Smooth muscle cell (in vitro differentiated cells): Measurements from ENCODE around the gene NLGN1. TPM values are rescaled to one million over a fixed set of nuclear protein-coding genes. Genes with fewer than 3 reads are reported as not detected.

Experiments
- DNase-seq: peaks from one replicate; lab custom pipeline; 2025; ENCODE audit not compliant: unreplicated experiment; lab: John Stamatoyannopoulos, UW
- H2AFZ ChIP-seq: fragments of 200-600 bp; sonication (generic); 2 replicates; pipeline ENCODE4 v1.6.0; 2016; ENCODE audit warnings: antibody characterized with exemption, low read depth, mild to moderate bottlenecking
- H3F3A ChIP-seq: fragments of 200-600 bp; sonication (generic); 2 replicates; pipeline ENCODE4 v1.6.0; 2017; ENCODE audit warnings: antibody characterized with exemption, low read depth
- H3K27ac ChIP-seq: fragments of 200-600 bp; sonication (generic); 2 replicates; pipeline ENCODE4 v1.5.1; 2016; ENCODE audit warnings: low read depth, mild to moderate bottlenecking
- H3K27me3 ChIP-seq: fragments of 200-600 bp; sonication (generic); 2 replicates; pipeline ENCODE4 v1.6.1; 2016; ENCODE audit warnings: low read depth, mild to moderate bottlenecking
- H3K36me3 ChIP-seq: fragments of 200-600 bp; sonication (generic); 2 replicates; pipeline ENCODE4 v1.5.1; 2016; ENCODE audit warnings: low read depth
- H3K4me1 ChIP-seq: fragments of 200-600 bp; sonication (generic); 2 replicates; pipeline ENCODE4 v1.5.1; 2016; ENCODE audit warnings: low read depth
- H3K4me2 ChIP-seq: fragments of 200-600 bp; sonication (generic); 2 replicates; pipeline ENCODE4 v1.6.0; 2016; ENCODE audit warnings: mild to moderate bottlenecking
- H3K4me3 ChIP-seq: fragments of 200-600 bp; sonication (generic); 2 replicates; pipeline ENCODE4 v1.5.1; 2016; ENCODE audit warnings: mild to moderate bottlenecking
- H3K79me2 ChIP-seq: fragments of 200-600 bp; sonication (generic); 2 replicates; pipeline ENCODE4 v1.6.0; 2016; ENCODE audit warnings: low read depth, mild to moderate bottlenecking
- H3K9ac ChIP-seq: fragments of 200-600 bp; sonication (generic); 2 replicates; pipeline ENCODE4 v1.6.0; 2016; ENCODE audit warnings: low read depth
- H3K9me3 ChIP-seq: fragments of 200-600 bp; sonication (generic); replicated peaks from 2 replicates; pipeline ENCODE4 v1.5.1; 2016; ENCODE audit warnings: low read depth
- H4K20me1 ChIP-seq: fragments of 200-600 bp; sonication (generic); 2 replicates; pipeline ENCODE4 v1.6.0; 2016; ENCODE audit warnings: low read depth
- CTCF ChIP-seq: fragments of 200-600 bp; sonication (generic); IDR thresholded peaks from 2 replicates; pipeline ENCODE4 v1.5.1; 2017; ENCODE audit warnings: borderline replicate concordance, mild to moderate bottlenecking, antibody characterized with exemption; ENCODE audit not compliant: insufficient read depth, poor library complexity, severe bottlenecking
- WGBS: methylation state at CpG from one replicate; pipeline ENCODE4 v1.1.7; 2016; ENCODE audit warnings: low lambda C conversion rate; 5-methylcytosine and 5-hydroxymethylcytosine counted together
- polyA plus RNA-seq: library from polyadenylated mRNA; unstranded; fragments of >200 nt; fragmentation: Nextera tagmentation; extraction: Ambion mirVana; gene quantifications from 2 replicates; pipeline ENCODE4 v1.2.1, GENCODE V29; 2016
- total RNA-seq: library from RNA; depleted of rRNA; stranded (reverse); fragments of >200 nt; gene quantifications from 2 replicates; pipeline ENCODE4 v1.2.3, GENCODE V29; 2014

Gene NLGN1
- total and polyA plus RNA-seq, 2 experiments from 2014 or later, result 0.04 TPM; not detected in 1

DNA sequence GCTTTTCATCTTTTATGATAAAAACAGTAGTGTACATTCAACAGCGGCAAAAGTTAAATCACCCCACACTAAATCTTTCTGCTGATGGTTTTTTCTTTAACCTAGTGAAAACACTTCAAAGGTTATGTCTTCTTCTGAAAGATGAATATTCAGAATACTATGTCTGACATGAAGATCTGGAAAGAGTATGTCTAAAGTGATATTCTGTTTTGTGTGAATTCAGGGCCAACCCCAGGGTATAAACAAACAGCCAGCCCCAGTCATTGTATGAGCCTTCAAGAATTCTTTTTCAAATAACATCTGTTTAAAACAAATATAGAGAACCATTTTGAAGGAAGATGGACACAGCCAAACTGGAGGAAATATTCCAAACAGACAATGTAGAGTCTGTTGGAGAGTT, 880.5 kb downstream of the NLGN1 start:
- H3K9ac ChIP-seq, result no peak overlapping the region
- no peak overlapping the region for H3K27ac ChIP-seq
- H3K79me2 ChIP-seq, result no peaks in the 10 kb centered on the region
- H3K27me3 ChIP-seq, result no peaks in the 10 kb centered on the region
- no peak overlapping the region for H2AFZ ChIP-seq
- TF ChIP-seq CTCF, result no peak
- no peaks in the 10 kb centered on the region for H3K9me3 ChIP-seq
- no peak overlapping the region for H3K4me2 ChIP-seq
- no peaks in the 10 kb centered on the region for H3F3A ChIP-seq
- no peaks in the 10 kb centered on the region for H3K4me1 ChIP-seq
- no peak for DNase-seq
- no peaks in the 10 kb centered on the region for H3K36me3 ChIP-seq
- H4K20me1 ChIP-seq, result no peaks in the 10 kb centered on the region
- no peak overlapping the region for H3K4me3 ChIP-seq
- 93% methylated on average over 1 of the region's 1 CpG for WGBS

DNA sequence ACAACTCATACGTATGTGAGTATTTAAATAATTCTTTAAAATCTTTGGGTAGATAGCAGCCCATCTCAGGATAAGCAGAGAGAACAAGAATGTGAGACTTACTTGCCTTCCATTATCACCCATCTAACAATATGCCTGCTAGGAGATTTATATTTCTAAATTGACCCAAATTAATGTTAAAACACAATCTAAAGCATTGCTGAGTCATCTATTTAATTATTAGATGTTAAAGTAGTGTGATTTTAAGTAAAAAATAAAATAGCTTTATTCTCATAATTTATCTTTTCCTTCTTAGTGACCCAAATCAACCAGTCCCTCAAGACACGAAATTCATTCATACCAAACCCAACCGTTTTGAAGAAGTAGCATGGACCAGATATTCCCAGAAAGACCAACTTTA, 882.6 kb downstream of the NLGN1 start:
- Histone ChIP-seq H3K9ac (no peak overlapping the region), H3K9me3 (no peaks in the 10 kb centered on the region), H3K36me3 (no peaks in the 10 kb centered on the region), H3K4me3 (no peak overlapping the region), H3F3A (no peaks in the 10 kb centered on the region), H3K4me2 (no peak overlapping the region), H3K4me1 (no peaks in the 10 kb centered on the region), H2AFZ (no peak overlapping the region), H4K20me1 (no peaks in the 10 kb centered on the region), H3K27ac (no peak overlapping the region), H3K79me2 (no peaks in the 10 kb centered on the region), H3K27me3 (no peaks in the 10 kb centered on the region)
- 95% methylated on average over 3 of the region's 3 CpGs for WGBS
- DNase-seq, result no peak
- TF ChIP-seq CTCF, result no peak

DNA sequence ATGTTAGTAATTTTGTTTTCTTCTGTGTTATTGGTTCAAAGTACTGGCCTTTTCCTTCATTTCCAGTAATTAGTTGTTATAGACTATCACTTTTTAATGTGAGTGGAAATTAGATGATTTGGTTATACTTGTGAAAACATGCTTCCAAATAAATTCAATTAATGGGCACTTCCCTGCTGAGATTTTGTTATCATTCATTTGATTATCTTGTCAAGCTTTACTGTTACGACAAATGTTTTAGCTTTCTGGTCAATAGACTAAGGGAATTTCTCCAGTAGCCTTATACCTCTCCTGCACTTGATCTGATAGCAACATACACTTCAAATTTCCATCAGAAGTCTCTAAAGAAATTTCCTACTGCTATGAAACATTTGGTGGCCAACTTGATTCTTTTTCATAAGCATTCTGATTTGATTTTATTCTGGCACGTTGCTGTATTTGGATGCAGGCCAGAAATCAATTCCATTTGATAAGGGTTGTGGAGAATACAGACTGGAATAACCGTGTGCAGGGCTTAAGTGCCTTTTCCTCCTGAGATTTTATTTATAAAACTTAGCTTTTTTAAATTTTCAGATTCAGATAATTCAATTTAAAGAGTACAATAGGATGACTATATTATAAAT, 887.8 kb downstream of the NLGN1 start:
- no peaks in the 10 kb centered on the region for H3K79me2 ChIP-seq
- H4K20me1 ChIP-seq, result no peaks in the 10 kb centered on the region
- H3K9me3 ChIP-seq, result no peaks in the 10 kb centered on the region
- no peak overlapping the region for H3K4me3 ChIP-seq
- WGBS, result 84% methylated on average over 3 of the region's 3 CpGs
- no peak overlapping the region for H2AFZ ChIP-seq
- no peaks in the 10 kb centered on the region for H3K36me3 ChIP-seq
- H3K4me1 ChIP-seq, result no peaks in the 10 kb centered on the region
- no peak overlapping the region for H3K4me2 ChIP-seq
- H3K27ac ChIP-seq, result no peak overlapping the region
- no peak overlapping the region for H3K9ac ChIP-seq
- no peaks in the 10 kb centered on the region for H3K27me3 ChIP-seq
- no peak for DNase-seq
- no peak for TF ChIP-seq CTCF
- no peaks in the 10 kb centered on the region for H3F3A ChIP-seq

DNA sequence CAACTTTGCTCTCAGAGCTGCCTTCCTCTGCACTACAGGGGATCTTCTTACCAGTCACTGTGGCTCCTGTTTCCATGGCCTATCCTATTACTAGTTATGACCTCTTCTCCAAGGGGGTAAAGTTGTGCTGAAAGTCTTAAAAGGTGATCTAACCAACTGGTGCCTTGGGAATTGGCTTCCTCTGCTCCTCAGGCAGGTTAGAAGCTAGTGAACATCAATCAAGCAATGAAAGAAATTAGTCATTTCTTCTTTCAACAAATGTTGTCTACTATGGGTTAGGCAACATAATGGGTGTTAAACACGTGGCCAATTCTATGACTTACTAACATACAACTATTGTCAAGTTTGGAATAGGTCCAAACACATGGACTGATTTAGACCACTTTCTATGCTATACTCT, 890.2 kb downstream of the NLGN1 start:
- Histone ChIP-seq H2AFZ (no peak overlapping the region), H3K9me3 (no peaks in the 10 kb centered on the region), H3K36me3 (no peaks in the 10 kb centered on the region), H3K27ac (no peak overlapping the region), H3K4me3 (no peak overlapping the region), H3K79me2 (no peaks in the 10 kb centered on the region), H3F3A (no peaks in the 10 kb centered on the region), H4K20me1 (no peaks in the 10 kb centered on the region), H3K9ac (no peak overlapping the region), H3K4me2 (no peak overlapping the region), H3K4me1 (no peaks in the 10 kb centered on the region), H3K27me3 (no peaks in the 10 kb centered on the region)
- no peak for TF ChIP-seq CTCF
- 89% methylated on average over 1 of the region's 1 CpG for WGBS
- DNase-seq, result no peak
